ENCODE measurements around the gene WDR1.

GRCh38 chr4:10113362-10114047 lies 3.1 kb downstream of the WDR1 start:
- TF ChIP-seq CTCF (IDR thresholded peaks at IDR 0.05 in 4 of 5, conservative IDR thresholded peaks at IDR 0.05 in 1 of 5) (no peak), POLR2A (IDR thresholded peaks at IDR 0.05) (no peak)
